ENCODE data around the gene SLC16A3. TPM values are rescaled to one million over a fixed set of nuclear protein-coding genes. Genes with fewer than 3 reads are reported as not detected.

SLC16A3 gene
- total RNA-seq, 2 donors from 2014 or later = 47.2 to 56.2 TPM

DNA sequence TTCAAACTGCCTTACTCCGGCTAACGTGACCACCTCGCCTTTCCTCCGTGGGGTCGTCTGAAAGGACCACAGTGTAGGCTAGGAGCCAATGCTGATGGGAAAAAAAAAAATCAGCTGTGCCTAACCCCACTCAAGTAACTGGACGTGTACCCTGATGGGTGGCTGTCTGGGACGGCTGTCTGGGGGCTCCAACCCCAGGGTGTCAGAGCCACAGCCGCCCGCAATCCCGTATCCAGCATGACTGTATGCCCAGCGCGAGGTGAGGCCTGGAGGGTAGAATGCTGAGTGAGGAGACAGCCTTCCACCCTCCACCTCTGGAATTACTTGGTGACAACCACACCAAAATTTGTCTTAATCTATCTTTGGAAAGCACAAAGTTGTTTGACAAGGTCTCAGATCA, 41.8 kb downstream of the SLC16A3 start:
- H3K27me3 Mint-ChIP-seq = no peaks in the 10 kb centered on the region
- H3K4me1 Mint-ChIP-seq = peaks cover 52% of the 10 kb centered on the region
- peak overlapping the region; percentile 41 for H3K4me3 Mint-ChIP-seq
- ATAC-seq (no peak), DNase-seq (no peak)
- no peaks in the 10 kb centered on the region for H3K9me3 ChIP-seq (ENCODE audit: control insufficient read depth, low read length, poor library complexity, severe bottlenecking)
- peak overlapping the region; percentile 93 for H3K27ac Mint-ChIP-seq
- H3K36me3 Mint-ChIP-seq (ENCODE audit: low read depth) = peaks cover 5% of the 10 kb centered on the region

DNA sequence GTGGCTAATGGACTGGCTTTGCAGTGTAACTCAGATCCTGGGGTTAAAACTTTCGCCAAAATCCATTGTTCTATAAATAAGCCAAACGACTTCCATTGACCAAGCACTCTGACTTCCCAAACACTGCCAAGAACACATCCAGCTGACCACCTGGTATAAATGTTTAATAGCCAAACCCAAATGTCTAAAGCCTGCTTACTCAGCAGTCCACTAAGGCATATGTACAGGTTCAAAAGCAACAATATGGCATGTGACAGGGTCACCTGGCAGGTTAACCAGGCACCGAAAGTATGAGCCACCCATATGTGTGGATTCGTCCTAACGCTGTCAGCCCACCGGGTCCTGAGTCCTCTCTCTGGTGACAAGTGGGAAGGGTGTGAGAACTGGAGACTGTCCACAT, 42.6 kb downstream of the SLC16A3 start:
- Mint-ChIP-seq H3K27ac (peak overlapping the region; percentile 93), H3K27me3 (no peaks in the 10 kb centered on the region), H3K4me1 (peaks cover 48% of the 10 kb centered on the region), H3K4me3 (peak overlapping the region; percentile 97), H3K36me3 (ENCODE audit: low read depth) (peaks cover 5% of the 10 kb centered on the region)
- DNase-seq (no peak), ATAC-seq (no peak)
- H3K9me3 ChIP-seq (ENCODE audit: control insufficient read depth, low read length, poor library complexity, severe bottlenecking) = no peaks in the 10 kb centered on the region

DNA sequence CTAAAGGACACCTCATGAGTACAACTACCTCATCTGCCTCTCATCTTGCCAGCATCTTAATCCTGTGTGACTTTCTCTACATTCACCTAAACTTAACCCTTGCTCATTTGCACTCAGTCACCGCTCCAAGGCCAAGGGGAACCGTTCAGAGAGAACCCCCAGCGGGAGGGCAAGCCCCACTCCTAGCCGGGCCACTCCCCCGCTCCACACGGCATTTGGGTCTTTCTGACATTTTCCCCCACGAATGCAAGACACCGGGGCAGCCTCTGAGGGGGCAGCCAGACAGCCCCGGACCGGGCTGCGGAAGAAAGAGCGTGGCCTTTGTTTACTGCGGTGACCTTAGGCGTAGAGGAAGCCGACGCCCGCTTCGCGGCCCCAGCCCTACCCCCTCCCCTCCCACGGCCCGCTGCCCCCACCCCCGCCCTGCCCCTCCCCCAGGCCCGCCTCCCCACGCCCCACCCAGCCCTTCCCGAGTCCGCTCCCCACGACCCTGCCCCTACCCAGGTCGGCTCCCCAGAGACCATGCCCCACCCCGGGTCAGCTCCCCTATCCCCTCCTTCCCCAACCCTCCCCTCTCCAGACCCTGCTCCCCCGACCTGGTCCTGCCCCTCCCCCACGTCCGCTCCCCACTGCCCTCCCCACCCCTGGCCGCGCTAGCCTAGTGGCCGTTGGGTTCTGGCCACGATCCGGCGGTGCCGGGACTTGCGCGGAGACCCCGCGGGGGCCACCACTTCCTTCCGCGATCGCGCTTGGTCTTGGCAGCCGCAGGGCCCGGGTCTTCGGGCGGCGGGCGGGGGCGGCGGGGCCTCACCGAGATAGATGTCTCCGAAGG, 43.9 kb downstream of the SLC16A3 start:
- ATAC-seq (peak; percentile 24), DNase-seq (peak in 2 of 3 donors; percentile 29 to 32)
- Mint-ChIP-seq H3K4me3 (peak overlapping the region; percentile 97), H3K4me1 (peaks cover 38% of the 10 kb centered on the region), H3K36me3 (ENCODE audit: low read depth) (peaks cover 5% of the 10 kb centered on the region), H3K27ac (peak overlapping the region; percentile 93), H3K27me3 (no peaks in the 10 kb centered on the region)
- no peaks in the 10 kb centered on the region for H3K9me3 ChIP-seq (ENCODE audit: control insufficient read depth, low read length, poor library complexity, severe bottlenecking)

GRCh38 chr17:82273327-82274133, 44.7 kb downstream of the SLC16A3 start, which contains the start of gene CSNK1D:
CSNK1D (minus strand) TSS chr17:82273700; CDS start chr17:82273381, 319 bp downstream.
- Mint-ChIP-seq H3K4me3 (peak within 1 kb of the TSS; percentile 97), H3K4me1 (peaks cover 31% of the 10 kb centered on the region)
- peak; percentile 86 for ATAC-seq

DNA sequence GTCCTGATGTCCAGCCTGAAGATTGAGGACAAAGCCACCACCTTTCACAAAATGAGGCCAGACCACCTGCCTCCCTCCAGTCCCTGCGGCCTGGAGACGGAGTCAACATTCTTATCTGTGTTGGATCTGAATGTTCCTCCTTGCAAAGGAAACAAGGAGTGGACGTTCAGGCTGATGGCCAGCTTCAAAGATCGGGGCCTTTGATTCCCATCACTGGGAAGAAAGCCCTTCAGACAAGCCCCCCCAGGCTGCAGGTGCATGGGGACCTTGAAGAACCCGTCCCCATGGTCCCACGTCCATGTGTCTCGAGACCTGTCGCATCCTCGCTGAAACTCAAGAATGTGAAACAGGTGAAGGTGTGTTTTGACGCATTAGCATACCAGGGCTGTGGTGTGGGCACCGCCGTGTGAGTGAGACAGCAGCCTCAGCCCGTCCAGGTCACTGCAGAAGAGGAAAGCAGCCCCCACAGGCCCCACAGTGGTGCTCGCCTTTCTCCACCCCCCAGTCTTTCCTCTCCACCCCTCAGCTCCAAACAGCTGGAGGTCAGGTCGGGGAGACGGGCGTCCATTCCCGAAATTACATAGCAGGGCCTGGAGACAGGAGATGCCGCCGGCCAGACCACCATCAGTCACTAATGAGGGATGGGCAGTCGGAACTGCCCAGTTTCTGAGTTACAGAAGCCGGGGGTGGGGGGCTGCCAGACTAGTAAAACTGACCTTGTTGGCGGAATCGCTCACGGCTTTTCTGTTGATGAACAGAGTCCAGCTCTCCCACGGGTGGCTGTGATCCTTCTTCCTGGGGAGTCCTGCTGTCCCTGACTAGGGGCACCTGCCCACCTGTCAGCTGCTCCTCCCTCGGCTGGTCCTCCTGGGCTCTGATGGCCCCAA, 45.5 kb downstream of the SLC16A3 start:
- Mint-ChIP-seq H3K4me1 (peaks cover 27% of the 10 kb centered on the region), H3K27ac (peak overlapping the region; percentile 91), H3K4me3 (peak overlapping the region; percentile 97), H3K27me3 (no peaks in the 10 kb centered on the region), H3K36me3 (ENCODE audit: low read depth) (peaks cover 5% of the 10 kb centered on the region)
- no peak for DNase-seq
- no peak for ATAC-seq
- no peaks in the 10 kb centered on the region for H3K9me3 ChIP-seq (ENCODE audit: control insufficient read depth, low read length, poor library complexity, severe bottlenecking)

More at GRCh38 chr17:82273327-82274133, 44.7 kb downstream of the SLC16A3 start, which contains the start of gene CSNK1D:
- Mint-ChIP-seq H3K36me3 (ENCODE audit: low read depth) (peaks cover 5% of the 10 kb centered on the region), H3K27ac (peak within 1 kb of the TSS; percentile 93), H3K27me3 (no peaks in the 10 kb centered on the region)
- DNase-seq = peak; percentile 83 to 93 (median 91)
- no peaks in the 10 kb centered on the region for H3K9me3 ChIP-seq (ENCODE audit: control insufficient read depth, low read length, poor library complexity, severe bottlenecking)

GRCh38 chr17:82275326-82275725, 46.5 kb downstream of the SLC16A3 start:
- no peak for DNase-seq
- Mint-ChIP-seq H3K4me3 (no peak overlapping the region), H3K27ac (no peak overlapping the region), H3K4me1 (peaks cover 19% of the 10 kb centered on the region), H3K36me3 (ENCODE audit: low read depth) (peaks cover 5% of the 10 kb centered on the region), H3K27me3 (no peaks in the 10 kb centered on the region)
- no peaks in the 10 kb centered on the region for H3K9me3 ChIP-seq (ENCODE audit: control insufficient read depth, low read length, poor library complexity, severe bottlenecking)
- ATAC-seq = no peak

DNA sequence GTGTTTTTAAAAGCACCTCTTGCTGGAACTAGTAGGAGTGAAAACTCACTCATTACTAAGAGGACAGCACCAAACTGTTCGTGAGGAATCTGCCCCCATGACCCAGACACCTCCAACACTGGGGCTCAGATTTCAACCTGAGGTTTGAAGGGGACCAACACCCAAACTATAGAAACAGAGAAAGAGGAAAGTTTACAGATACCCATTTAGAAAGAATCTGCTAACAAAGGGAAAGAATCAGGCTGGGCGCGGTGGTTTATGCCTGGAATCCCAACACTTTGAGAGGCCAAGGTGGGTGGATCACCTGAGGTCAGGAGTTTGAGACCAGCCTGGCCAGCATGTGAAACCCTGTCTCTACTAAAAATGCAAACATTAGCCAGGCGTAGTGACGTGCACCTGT, 48.1 kb downstream of the SLC16A3 start:
- H3K27ac Mint-ChIP-seq = no peak overlapping the region
- no peaks in the 10 kb centered on the region for H3K27me3 Mint-ChIP-seq
- H3K9me3 ChIP-seq (ENCODE audit: control insufficient read depth, low read length, poor library complexity, severe bottlenecking) = no peaks in the 10 kb centered on the region
- H3K4me1 Mint-ChIP-seq = peaks cover 26% of the 10 kb centered on the region
- no peak overlapping the region for H3K4me3 Mint-ChIP-seq
- peaks cover 5% of the 10 kb centered on the region for H3K36me3 Mint-ChIP-seq (ENCODE audit: low read depth)
- ATAC-seq (no peak), DNase-seq (no peak)

GRCh38 chr17:82277851-82278250, 49.0 kb downstream of the SLC16A3 start:
- Mint-ChIP-seq H3K27me3 (no peaks in the 10 kb centered on the region), H3K4me1 (peaks cover 20% of the 10 kb centered on the region), H3K4me3 (no peak overlapping the region), H3K36me3 (ENCODE audit: low read depth) (peaks cover 2% of the 10 kb centered on the region), H3K27ac (no peak overlapping the region)
- no peaks in the 10 kb centered on the region for H3K9me3 ChIP-seq (ENCODE audit: control insufficient read depth, low read length, poor library complexity, severe bottlenecking)
- no peak for ATAC-seq
- no peak for DNase-seq

DNA sequence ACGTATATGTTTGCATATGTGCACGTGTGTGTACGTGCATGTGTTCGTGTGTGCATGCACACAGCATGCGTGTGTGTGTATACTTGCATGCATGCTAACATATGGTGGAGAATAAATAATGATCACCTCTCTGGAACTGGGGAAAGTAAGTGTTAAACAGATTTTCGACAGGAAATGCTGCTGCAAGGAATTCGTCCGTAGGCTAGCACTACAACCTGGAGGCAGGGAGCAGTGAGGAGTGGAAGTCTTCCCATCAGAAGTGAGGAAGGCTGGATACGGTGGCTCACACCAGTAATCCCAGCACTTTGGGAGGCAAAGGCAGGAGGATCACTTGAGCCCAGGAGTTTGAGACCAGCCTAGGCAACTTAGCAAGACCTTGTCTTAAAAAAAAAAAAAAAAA, 49.5 kb downstream of the SLC16A3 start:
- ATAC-seq (no peak), DNase-seq (no peak)
- no peak overlapping the region for H3K4me3 Mint-ChIP-seq
- H3K9me3 ChIP-seq (ENCODE audit: control insufficient read depth, low read length, poor library complexity, severe bottlenecking) = no peaks in the 10 kb centered on the region
- H3K27ac Mint-ChIP-seq = no peak overlapping the region
- peaks cover 20% of the 10 kb centered on the region for H3K4me1 Mint-ChIP-seq
- no peaks in the 10 kb centered on the region for H3K27me3 Mint-ChIP-seq
- H3K36me3 Mint-ChIP-seq (ENCODE audit: low read depth) = peaks cover 2% of the 10 kb centered on the region

DNA sequence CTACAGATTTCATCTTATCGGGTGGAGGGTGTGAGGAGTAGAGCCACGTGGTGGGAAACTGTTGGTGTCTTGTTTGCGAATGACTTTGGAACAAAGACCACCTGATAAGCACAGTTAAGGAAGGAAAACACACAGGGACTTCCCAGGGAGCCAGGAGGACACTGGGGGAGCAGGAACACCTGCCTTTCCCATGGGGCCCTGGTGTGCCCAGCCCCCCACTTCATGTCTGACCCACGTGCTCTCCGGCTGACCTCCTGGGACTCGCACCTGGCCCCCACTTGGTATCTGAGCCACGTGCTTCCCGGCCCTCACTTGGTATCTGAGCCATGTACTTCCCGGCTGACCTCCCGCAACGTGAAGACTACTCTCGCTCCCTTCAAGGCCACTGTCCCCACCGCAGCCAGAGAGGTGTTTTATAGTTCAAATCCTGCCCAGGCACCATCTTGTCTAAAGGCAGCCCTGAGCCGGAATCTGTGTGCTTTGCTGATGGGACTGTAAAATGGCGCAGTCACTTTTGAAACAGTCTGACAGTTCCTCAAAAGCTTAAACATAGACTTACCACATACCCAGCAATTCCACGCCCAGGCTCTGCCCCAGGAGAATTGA, 50.0 kb downstream of the SLC16A3 start:
- ATAC-seq = no peak
- Mint-ChIP-seq H3K27ac (no peak overlapping the region), H3K4me3 (no peak overlapping the region), H3K36me3 (ENCODE audit: low read depth) (no peaks in the 10 kb centered on the region), H3K4me1 (peaks cover 20% of the 10 kb centered on the region), H3K27me3 (no peaks in the 10 kb centered on the region)
- DNase-seq = no peak
- H3K9me3 ChIP-seq (ENCODE audit: control insufficient read depth, low read length, poor library complexity, severe bottlenecking) = no peaks in the 10 kb centered on the region

GRCh38 chr17:82280537-82280936, 51.7 kb downstream of the SLC16A3 start:
- H3K4me1 Mint-ChIP-seq = peaks cover 14% of the 10 kb centered on the region
- H3K9me3 ChIP-seq (ENCODE audit: control insufficient read depth, low read length, poor library complexity, severe bottlenecking) = no peaks in the 10 kb centered on the region
- H3K4me3 Mint-ChIP-seq = no peak overlapping the region
- no peaks in the 10 kb centered on the region for H3K36me3 Mint-ChIP-seq (ENCODE audit: low read depth)
- DNase-seq = no peak
- ATAC-seq = no peak
- H3K27ac Mint-ChIP-seq = no peak overlapping the region
- H3K27me3 Mint-ChIP-seq = no peaks in the 10 kb centered on the region

GRCh38 chr17:82281076-82281475, 52.2 kb downstream of the SLC16A3 start:
- Mint-ChIP-seq H3K27ac (no peak overlapping the region), H3K27me3 (no peaks in the 10 kb centered on the region), H3K4me1 (peaks cover 14% of the 10 kb centered on the region), H3K4me3 (no peak overlapping the region), H3K36me3 (ENCODE audit: low read depth) (no peaks in the 10 kb centered on the region)
- no peak for ATAC-seq
- DNase-seq = no peak
- no peaks in the 10 kb centered on the region for H3K9me3 ChIP-seq (ENCODE audit: control insufficient read depth, low read length, poor library complexity, severe bottlenecking)

Measured in T-helper 17 cell (primary cell).